ENCODE data around the gene C20orf173. TPM values are rescaled to one million over a fixed set of nuclear protein-coding genes. Genes with fewer than 3 reads are reported as not detected.

The C20orf173 gene
- total and polyA plus RNA-seq, 2 of the 13 experiments (the other 11 are each of a cell fraction or from before 2014, with no cell fraction given) = not detected

DNA sequence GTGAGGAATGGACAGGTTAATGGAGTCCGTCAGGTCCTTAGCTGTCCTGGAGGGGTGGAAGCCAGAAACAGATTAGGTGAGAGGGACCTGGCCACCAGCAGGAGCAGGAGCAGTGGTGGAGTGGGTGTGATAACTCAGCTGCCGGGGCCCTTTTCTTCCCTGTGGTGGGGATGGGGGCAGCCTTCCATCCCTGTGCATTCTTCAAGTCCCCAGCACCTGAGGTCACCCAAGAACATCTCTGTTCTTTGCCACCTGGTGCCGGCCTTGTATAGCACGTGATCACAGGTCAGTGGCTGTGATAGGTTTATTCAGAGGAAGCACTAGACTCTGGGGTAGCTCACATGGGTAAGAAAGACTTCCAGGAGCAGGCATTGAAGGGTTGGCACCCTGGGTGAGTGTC, 29.0 kb upstream of the C20orf173 start (continued):
- TF ChIP-seq, protein P1, sequence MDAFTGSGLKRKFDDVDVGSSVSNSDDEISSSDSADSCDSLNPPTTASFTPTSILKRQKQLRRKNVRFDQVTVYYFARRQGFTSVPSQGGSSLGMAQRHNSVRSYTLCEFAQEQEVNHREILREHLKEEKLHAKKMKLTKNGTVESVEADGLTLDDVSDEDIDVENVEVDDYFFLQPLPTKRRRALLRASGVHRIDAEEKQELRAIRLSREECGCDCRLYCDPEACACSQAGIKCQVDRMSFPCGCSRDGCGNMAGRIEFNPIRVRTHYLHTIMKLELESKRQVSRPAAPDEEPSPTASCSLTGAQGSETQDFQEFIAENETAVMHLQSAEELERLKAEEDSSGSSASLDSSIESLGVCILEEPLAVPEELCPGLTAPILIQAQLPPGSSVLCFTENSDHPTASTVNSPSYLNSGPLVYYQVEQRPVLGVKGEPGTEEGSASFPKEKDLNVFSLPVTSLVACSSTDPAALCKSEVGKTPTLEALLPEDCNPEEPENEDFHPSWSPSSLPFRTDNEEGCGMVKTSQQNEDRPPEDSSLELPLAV (CRISPR knock-in tag; conservative IDR thresholded peaks at IDR 0.05; ENCODE audit: low read depth) = no peak
- TF ChIP-seq TBX2 (CRISPR knock-in tag; IDR thresholded peaks at IDR 0.05; ENCODE audit: borderline replicate concordance) = no peak
- TF ChIP-seq, protein P2, sequence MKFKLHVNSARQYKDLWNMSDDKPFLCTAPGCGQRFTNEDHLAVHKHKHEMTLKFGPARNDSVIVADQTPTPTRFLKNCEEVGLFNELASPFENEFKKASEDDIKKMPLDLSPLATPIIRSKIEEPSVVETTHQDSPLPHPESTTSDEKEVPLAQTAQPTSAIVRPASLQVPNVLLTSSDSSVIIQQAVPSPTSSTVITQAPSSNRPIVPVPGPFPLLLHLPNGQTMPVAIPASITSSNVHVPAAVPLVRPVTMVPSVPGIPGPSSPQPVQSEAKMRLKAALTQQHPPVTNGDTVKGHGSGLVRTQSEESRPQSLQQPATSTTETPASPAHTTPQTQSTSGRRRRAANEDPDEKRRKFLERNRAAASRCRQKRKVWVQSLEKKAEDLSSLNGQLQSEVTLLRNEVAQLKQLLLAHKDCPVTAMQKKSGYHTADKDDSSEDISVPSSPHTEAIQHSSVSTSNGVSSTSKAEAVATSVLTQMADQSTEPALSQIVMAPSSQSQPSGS (CRISPR knock-in tag; IDR thresholded peaks at IDR 0.05) = no peak

DNA sequence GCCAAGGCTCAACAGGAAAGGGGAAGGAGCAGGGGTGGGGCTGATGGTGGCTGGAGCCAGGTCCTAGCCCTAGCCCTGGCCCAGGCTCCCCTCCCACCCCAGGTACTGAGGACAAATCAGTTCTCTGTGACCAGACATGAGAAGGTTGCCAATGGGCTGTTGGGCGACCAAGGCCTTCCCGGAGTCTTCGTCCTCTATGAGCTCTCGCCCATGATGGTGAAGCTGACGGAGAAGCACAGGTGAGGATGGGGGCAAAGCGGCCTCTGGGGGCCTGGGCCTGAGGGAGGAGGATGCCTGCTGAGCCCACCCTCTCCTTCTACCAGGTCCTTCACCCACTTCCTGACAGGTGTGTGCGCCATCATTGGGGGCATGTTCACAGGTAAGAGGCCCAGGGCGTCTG, 27.4 kb upstream of the C20orf173 start:
- POLR2A ChIA-PET = no interaction called here
- in situ Hi-C loops (cut with HindIII; ENCODE audit: extremely low pct_ligation_motif_present, low pct_unique_long_range_greater_than_20kb) = no loop called here
- 97% methylated on average over 8 of the region's 8 CpGs for WGBS (ENCODE audit: low lambda C conversion rate)

More for the DNA sequence above, 27.4 kb upstream of the C20orf173 start:
- no peak overlapping the region for H3K4me3 ChIP-seq (replicated peaks in 1 of 3; ENCODE audit: insufficient read depth in 1 of 3, low read depth in 2 of 3, low read length in 3 of 3)
- no peak for ATAC-seq
- intact Hi-C loops (cut with micrococcal nuclease; ENCODE audit: unreplicated experiment) = no loop called here
- no peaks in the 10 kb centered on the region for H4K20me1 ChIP-seq (ENCODE audit: insufficient read depth, low read length)
- TF ChIP-seq RBFOX2 (IDR thresholded peaks at IDR 0.05; ENCODE audit: low read depth, low read length) = 0 out of 2 replicates have a peak, but pooled peaks have one; percentile 16
- TF ChIP-seq FOSL2 (CRISPR knock-in tag; IDR thresholded peaks at IDR 0.05) = no peak
- 0 out of 2 replicates have a peak, but pooled peaks have one; percentile 50 for TF ChIP-seq HES4 (CRISPR knock-in tag; IDR thresholded peaks at IDR 0.05; ENCODE audit: borderline replicate concordance)
- no TSS peak for BruUV-seq (replicated peaks)
- H3K36me3 ChIP-seq (replicated peaks in 1 of 2; ENCODE audit: control insufficient read depth in 1 of 2, insufficient read depth in 2 of 2, low read length in 2 of 2) = peaks cover 32 to 64% of the 10 kb centered on the region in 2 experiments
- no peak for FAIRE-seq
- H2AFZ ChIP-seq (ENCODE audit: low read length) = no peak overlapping the region
- no peaks in the 10 kb centered on the region for H3K27me3 ChIP-seq (ENCODE audit: control insufficient read depth in 1 of 2, insufficient read depth in 2 of 2, low read length in 2 of 2)
- no peaks in the 10 kb centered on the region for H3K79me2 ChIP-seq (ENCODE audit: insufficient read depth, low read length)
- DNase-seq (ENCODE audit: low spot score) = no peak
- no peak overlapping the region for H3K4me2 ChIP-seq (ENCODE audit: low read depth, low read length)
- no peak overlapping the region for H3K27ac ChIP-seq (ENCODE audit: extremely low read length, insufficient read depth, low read length)
- H3K9me3 ChIP-seq (ENCODE audit: low read length) = no peaks in the 10 kb centered on the region
- no peak overlapping the region for H3K9ac ChIP-seq (ENCODE audit: insufficient read depth, low read depth, low read length)
- peaks cover 9% of the 10 kb centered on the region; the same call in 1 of the 2 replicates for H3K4me1 ChIP-seq (ENCODE audit: insufficient read depth, low read length)
- CTCF ChIA-PET (ENCODE audit: low intra/inter-chr PET ratio, low total read pairs) = no interaction called here
